Measurements from ENCODE around the gene UBE2H.

UBE2H gene

DNA sequence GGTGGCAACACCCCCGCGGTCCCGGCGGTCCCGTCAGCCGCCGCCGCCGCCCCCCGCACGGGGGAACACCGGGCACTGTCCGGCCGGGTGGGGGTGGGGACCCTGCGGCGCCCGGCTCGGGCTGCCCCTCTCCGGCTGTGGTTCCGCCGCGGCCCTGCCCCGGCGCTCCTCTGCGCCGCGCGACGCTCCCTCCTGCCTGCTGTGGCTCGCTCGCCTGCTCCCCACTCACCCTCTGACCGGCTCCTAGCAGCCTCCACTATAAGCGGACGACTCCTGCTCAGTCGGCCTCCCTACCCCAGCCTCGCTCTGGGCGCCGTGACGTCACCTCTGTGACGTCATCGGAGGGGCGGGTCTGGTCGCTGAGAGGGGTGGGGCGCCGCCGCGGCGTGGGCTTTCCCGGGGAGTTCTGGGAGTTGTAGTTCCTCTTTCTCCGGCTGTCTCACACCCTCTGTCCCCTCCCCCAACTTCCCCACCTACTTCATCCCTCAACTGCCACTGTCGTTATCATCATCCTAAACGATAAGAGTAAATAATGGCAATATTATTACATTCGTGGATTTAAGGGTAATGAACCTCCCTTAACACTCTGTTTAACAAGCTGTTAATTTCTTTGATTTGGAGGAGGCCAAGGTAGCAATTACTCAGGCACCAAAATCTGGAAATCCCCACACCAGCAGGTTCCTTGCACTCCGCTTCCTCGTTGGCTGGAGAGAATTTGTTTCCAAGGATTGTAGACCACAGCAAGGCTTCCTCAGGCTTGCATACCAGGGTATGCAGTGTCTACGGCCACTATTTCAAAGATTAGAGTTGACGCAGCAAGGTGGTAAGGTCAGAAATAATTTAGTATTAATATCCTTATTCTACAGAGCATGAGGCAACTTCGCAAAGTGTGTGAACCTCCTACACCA, at the start of gene UBE2H:
TSS of gene UBE2H (minus strand) at position 308 of the 908 bp plus-strand sequence. CDS start 405 bp downstream, outside the sequence.
- DNase-seq, result peak; percentile 91

DNA sequence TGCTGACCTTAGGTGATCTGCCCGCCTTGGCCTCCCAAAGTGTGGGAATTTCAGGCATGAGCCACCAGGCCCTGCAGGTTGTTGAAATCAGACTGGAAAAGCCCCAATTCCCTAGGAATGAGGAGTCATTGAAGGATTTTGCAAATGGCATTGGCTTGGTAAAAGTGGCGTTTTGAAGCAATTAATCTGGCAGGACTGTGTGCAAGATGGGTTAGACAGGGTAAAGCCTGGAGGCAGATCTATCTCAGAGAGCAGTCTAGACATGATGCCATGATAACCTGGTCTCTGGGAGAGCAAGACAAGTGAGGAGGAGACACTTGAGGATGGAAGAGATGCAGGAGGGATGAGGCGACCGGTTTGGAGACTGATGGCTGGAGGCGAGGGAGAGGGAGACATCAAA, 45.7 kb upstream of the UBE2H start:
- Histone ChIP-seq H3K79me2 (ENCODE audit: low read length) (no peaks in the 10 kb centered on the region), H3K9me2 (replicated peaks; ENCODE audit: insufficient read depth, low read length) (no peaks in the 10 kb centered on the region), H2AFZ (ENCODE audit: low read length) (no peak overlapping the region), H3K36me3 (replicated peaks; ENCODE audit: insufficient read depth, low read length) (no peaks in the 10 kb centered on the region), H3K27ac (ENCODE audit: low read length) (no peak overlapping the region), H3F3A (ENCODE audit: insufficient read depth, low read length) (no peaks in the 10 kb centered on the region), H3K9ac (ENCODE audit: low read length) (no peak overlapping the region), H3K27me3 (replicated peaks; ENCODE audit: insufficient read depth, low read length) (no peaks in the 10 kb centered on the region), H3K9me3 (replicated peaks; ENCODE audit: insufficient read depth, low read length) (no peaks in the 10 kb centered on the region), H4K20me1 (ENCODE audit: insufficient read depth, low read length) (no peaks in the 10 kb centered on the region), H3K4me2 (ENCODE audit: low read depth, low read length) (no peak overlapping the region), H3K4me1 (ENCODE audit: low read length) (no peaks in the 10 kb centered on the region), H3K4me3 (ENCODE audit: low read length) (no peak overlapping the region)
- TF ChIP-seq EZH2 (optimal IDR thresholded peaks at IDR 0.05; ENCODE audit: low read depth, low read length) (no peak), EZH2phosphoT487 (IDR thresholded peaks at IDR 0.05; ENCODE audit: low read length) (no peak)
- TF ChIP-seq, protein P1, sequence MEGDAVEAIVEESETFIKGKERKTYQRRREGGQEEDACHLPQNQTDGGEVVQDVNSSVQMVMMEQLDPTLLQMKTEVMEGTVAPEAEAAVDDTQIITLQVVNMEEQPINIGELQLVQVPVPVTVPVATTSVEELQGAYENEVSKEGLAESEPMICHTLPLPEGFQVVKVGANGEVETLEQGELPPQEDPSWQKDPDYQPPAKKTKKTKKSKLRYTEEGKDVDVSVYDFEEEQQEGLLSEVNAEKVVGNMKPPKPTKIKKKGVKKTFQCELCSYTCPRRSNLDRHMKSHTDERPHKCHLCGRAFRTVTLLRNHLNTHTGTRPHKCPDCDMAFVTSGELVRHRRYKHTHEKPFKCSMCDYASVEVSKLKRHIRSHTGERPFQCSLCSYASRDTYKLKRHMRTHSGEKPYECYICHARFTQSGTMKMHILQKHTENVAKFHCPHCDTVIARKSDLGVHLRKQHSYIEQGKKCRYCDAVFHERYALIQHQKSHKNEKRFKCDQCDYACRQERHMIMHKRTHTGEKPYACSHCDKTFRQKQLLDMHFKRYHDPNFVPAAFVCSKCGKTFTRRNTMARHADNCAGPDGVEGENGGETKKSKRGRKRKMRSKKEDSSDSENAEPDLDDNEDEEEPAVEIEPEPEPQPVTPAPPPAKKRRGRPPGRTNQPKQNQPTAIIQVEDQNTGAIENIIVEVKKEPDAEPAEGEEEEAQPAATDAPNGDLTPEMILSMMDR (IDR thresholded peaks at IDR 0.05; ENCODE audit: low read length), result no peak
- DNase-seq, result no peak

More for the DNA sequence above, at the start of gene UBE2H:
- peak within 1 kb of the TSS; percentile 96 for H3K27ac ChIP-seq (ENCODE audit: low read length)
- H3K9me3 ChIP-seq (replicated peaks; ENCODE audit: insufficient read depth, low read length), result no peaks in the 10 kb centered on the region
- H3K79me2 ChIP-seq (ENCODE audit: low read length), result peaks cover 47% of the 10 kb centered on the region
- H3F3A ChIP-seq (ENCODE audit: insufficient read depth, low read length), result peaks cover 38% of the 10 kb centered on the region
- no peaks in the 10 kb centered on the region for H3K36me3 ChIP-seq (replicated peaks; ENCODE audit: insufficient read depth, low read length)
- peaks cover 6% of the 10 kb centered on the region; the same call in 1 of the 2 replicates for H4K20me1 ChIP-seq (ENCODE audit: insufficient read depth, low read length)
- peak within 1 kb of the TSS; percentile 43 for H2AFZ ChIP-seq (ENCODE audit: low read length)
- H3K9ac ChIP-seq (ENCODE audit: low read length), result peak within 1 kb of the TSS; percentile 98
- peaks cover 12% of the 10 kb centered on the region for H3K4me1 ChIP-seq (ENCODE audit: low read length)
- peak within 1 kb of the TSS; percentile 89 for H3K4me3 ChIP-seq (ENCODE audit: low read length)
- H3K27me3 ChIP-seq (replicated peaks; ENCODE audit: insufficient read depth, low read length), result no peaks in the 10 kb centered on the region
- H3K4me2 ChIP-seq (ENCODE audit: low read depth, low read length), result peak within 1 kb of the TSS; percentile 91
- TF ChIP-seq, protein P1 (IDR thresholded peaks at IDR 0.05; ENCODE audit: low read length), result no peak
- TF ChIP-seq EZH2 (optimal IDR thresholded peaks at IDR 0.05; ENCODE audit: low read depth, low read length) (no peak), EZH2phosphoT487 (IDR thresholded peaks at IDR 0.05; ENCODE audit: low read length) (no peak)
- no peaks in the 10 kb centered on the region for H3K9me2 ChIP-seq (replicated peaks; ENCODE audit: insufficient read depth, low read length)

DNA sequence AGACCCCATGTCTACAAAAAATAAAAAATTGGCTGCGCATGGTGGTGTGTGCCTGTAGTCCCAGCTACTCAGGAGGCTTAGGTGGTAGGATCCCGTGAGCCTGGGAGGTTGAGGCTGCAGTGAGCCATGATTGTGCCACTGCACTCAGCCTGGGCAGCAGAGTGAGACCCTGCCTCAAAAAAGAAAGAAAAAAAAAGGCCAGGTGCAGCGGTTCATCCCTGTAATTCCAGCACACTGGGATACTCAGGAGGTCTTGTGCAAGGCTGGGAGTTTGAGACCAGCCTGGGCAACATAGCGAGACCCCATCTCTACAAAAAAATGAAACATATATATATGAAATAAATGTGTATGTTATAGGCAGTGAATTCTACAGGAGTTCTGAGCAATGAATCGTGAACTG, 44.5 kb upstream of the UBE2H start:
- DNase-seq, result no peak
- Histone ChIP-seq H3K27me3 (replicated peaks; ENCODE audit: insufficient read depth, low read length) (no peaks in the 10 kb centered on the region), H3K79me2 (ENCODE audit: low read length) (no peaks in the 10 kb centered on the region), H3K9ac (ENCODE audit: low read length) (no peak overlapping the region), H3K27ac (ENCODE audit: low read length) (no peak overlapping the region), H3F3A (ENCODE audit: insufficient read depth, low read length) (no peaks in the 10 kb centered on the region), H3K9me3 (replicated peaks; ENCODE audit: insufficient read depth, low read length) (no peaks in the 10 kb centered on the region), H4K20me1 (ENCODE audit: insufficient read depth, low read length) (no peaks in the 10 kb centered on the region), H3K4me1 (ENCODE audit: low read length) (no peaks in the 10 kb centered on the region), H3K4me2 (ENCODE audit: low read depth, low read length) (no peak overlapping the region), H3K9me2 (replicated peaks; ENCODE audit: insufficient read depth, low read length) (no peaks in the 10 kb centered on the region), H3K36me3 (replicated peaks; ENCODE audit: insufficient read depth, low read length) (no peaks in the 10 kb centered on the region), H2AFZ (ENCODE audit: low read length) (no peak overlapping the region), H3K4me3 (ENCODE audit: low read length) (no peak overlapping the region)
- TF ChIP-seq EZH2phosphoT487 (IDR thresholded peaks at IDR 0.05; ENCODE audit: low read length) (no peak), EZH2 (optimal IDR thresholded peaks at IDR 0.05; ENCODE audit: low read depth, low read length) (no peak)
- TF ChIP-seq, protein P1 (IDR thresholded peaks at IDR 0.05; ENCODE audit: low read length), result no peak

Measured in MM.1S (cell line).